Suprapubic skin (tissue), 4 donors: ENCODE data around the gene HIPK3. TPM values are rescaled to one million over a fixed set of nuclear protein-coding genes. Genes with fewer than 3 reads are reported as not detected.

ENCODE experiments used
- DNase-seq, 2 donors: peaks; one replicate each; pipeline ENCODE4 v3.0.0-alpha.2; 2019; ENCODE audit warnings: low spot score in 2 of 2
- H3K27ac ChIP-seq: fragments of 200-600 bp; sonication (generic); one replicate; pipeline ENCODE4 v1.5.1; 2019
- H3K27me3 ChIP-seq: fragments of 200-600 bp; sonication (generic); one replicate; pipeline ENCODE4 v1.5.1; 2019
- H3K36me3 ChIP-seq: fragments of 200-600 bp; sonication (generic); one replicate; pipeline ENCODE4 v1.5.1; 2019
- H3K4me1 ChIP-seq: fragments of 200-600 bp; sonication (generic); one replicate; pipeline ENCODE4 v1.5.1; 2019
- H3K4me3 ChIP-seq: fragments of 200-600 bp; sonication (generic); one replicate; pipeline ENCODE4 v1.5.1; 2019; ENCODE audit warnings: mild to moderate bottlenecking
- H3K9me3 ChIP-seq: fragments of 200-600 bp; sonication (generic); one replicate; pipeline ENCODE4 v1.5.1; 2019
- CTCF ChIP-seq, 2 donors: fragments of 200-600 bp in 1 of 2; fragments of 450-650 bp in 1 of 2; sonication (generic) in 1 of 2; IDR thresholded peaks; one replicate each; pipeline ENCODE4 v1.5.1; 2016 to 2019; ENCODE audit warnings: antibody characterized with exemption in 2 of 2, mild to moderate bottlenecking in 1 of 2, moderate library complexity in 1 of 2
- EP300 ChIP-seq: sonication (generic); formaldehyde crosslinking; IDR thresholded peaks from one replicate; pipeline ENCODE4 v1.6.1; 2017; ENCODE audit warnings: antibody characterized with exemption
- POLR2A ChIP-seq, 2 donors: fragments of 450-650 bp; IDR thresholded peaks; one replicate each; pipeline ENCODE4 v1.6.1; 2017; ENCODE audit warnings: antibody characterized with exemption in 2 of 2, mild to moderate bottlenecking in 2 of 2, moderate library complexity in 2 of 2
- POLR2AphosphoS5 ChIP-seq, 3 donors: sonication (generic); formaldehyde crosslinking; IDR thresholded peaks; one replicate each; pipeline ENCODE4 v1.6.1; 2017; ENCODE audit warnings: antibody characterized with exemption in 3 of 3
- WGBS: methylation state at CpG from one replicate; pipeline ENCODE4 v1.1.5; 2018; 5-methylcytosine and 5-hydroxymethylcytosine counted together
- total RNA-seq, 4 donors: library from RNA; depleted of rRNA; stranded (reverse); fragments of >200 nt; gene quantifications; one replicate each; pipeline ENCODE4 v1.1.0, GENCODE V29; 2016

Gene HIPK3
- total RNA-seq, 4 donors from 2014 or later = 76.4 to 110 (median 90.6) TPM

- DNase-seq = no peak
- Histone ChIP-seq H3K27ac (no peak overlapping the region), H3K9me3 (no peaks in the 10 kb centered on the region), H3K4me3 (no peak overlapping the region), H3K4me1 (no peaks in the 10 kb centered on the region), H3K36me3 (no peaks in the 10 kb centered on the region), H3K27me3 (no peaks in the 10 kb centered on the region)
- TF ChIP-seq POLR2A (IDR thresholded peaks at IDR 0.05) (no peak), POLR2AphosphoS5 (IDR thresholded peaks at IDR 0.05) (no peak), CTCF (IDR thresholded peaks at IDR 0.05) (no peak), EP300 (no peak)
- 58% methylated on average over 3 of the region's 3 CpGs for WGBS
Observed at GRCh38 chr11:33387581-33387980, 130.4 kb downstream of the HIPK3 start.

DNA sequence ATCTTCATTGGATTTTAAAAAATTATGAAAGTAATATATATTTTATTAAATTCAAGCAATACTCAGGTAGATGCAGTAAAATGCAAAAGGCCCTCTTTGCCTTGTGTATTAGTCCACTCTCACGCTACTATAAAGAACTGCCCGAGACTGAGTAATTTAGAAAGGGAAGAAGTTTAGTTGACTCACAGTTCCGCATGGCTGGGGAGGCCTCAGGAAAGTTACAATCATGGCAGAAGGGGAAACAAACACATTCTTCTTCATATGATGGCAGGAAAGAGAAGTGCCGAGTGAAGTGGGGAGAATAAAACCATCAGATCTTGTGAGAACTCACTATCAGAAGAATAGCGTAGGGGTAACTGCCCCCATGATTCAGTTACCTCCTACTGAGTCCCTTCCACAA is 130.8 kb downstream of the HIPK3 start:
- whole genome bisulfite sequencing = 94% methylated on average over 5 of the region's 5 CpGs
- H3K4me1 ChIP-seq = no peaks in the 10 kb centered on the region
- H3K27me3 ChIP-seq = no peaks in the 10 kb centered on the region
- no peak for TF ChIP-seq CTCF (IDR thresholded peaks at IDR 0.05)
- TF ChIP-seq EP300 = no peak
- no peak for TF ChIP-seq POLR2A (IDR thresholded peaks at IDR 0.05)
- no peak for TF ChIP-seq POLR2AphosphoS5 (IDR thresholded peaks at IDR 0.05)
- H3K36me3 ChIP-seq = no peaks in the 10 kb centered on the region
- H3K4me3 ChIP-seq = no peak overlapping the region
- no peak for DNase-seq
- H3K27ac ChIP-seq = no peak overlapping the region
- H3K9me3 ChIP-seq = no peaks in the 10 kb centered on the region

DNA sequence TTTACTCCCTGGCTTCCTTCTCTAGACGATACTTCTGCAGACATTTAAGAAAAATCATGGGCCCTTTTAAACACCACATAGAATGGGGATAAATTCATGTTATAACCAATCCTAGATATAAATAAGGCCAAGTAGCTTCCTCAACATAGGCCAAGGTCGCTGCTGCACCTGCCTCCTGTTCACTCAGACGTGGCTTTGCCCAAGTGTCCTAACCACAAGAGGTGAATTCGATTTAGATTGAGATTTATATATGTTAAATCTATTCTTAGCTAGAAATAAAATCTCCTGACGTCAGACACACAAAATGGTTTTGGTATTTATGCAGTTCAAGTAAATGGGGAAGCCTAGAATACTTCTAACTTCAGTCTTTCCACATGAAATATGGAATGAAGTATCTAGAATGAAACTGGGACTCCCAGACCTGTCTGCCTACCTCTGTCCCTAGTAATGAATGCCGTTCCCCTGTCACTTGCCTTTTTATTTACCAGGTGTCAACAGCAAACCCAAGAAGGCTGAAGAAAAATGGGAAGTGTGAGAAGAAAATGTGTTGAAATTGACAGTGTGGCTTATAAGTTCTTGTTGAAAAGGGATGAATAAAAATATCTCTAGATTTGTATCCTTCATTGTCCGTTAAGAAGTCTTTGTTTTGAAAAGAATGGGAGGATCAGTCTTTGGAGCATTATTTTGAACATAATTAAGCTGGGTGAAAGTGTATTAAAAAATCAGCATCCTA is 131.8 kb downstream of the HIPK3 start:
- no peak for TF ChIP-seq CTCF (IDR thresholded peaks at IDR 0.05)
- TF ChIP-seq POLR2AphosphoS5 (IDR thresholded peaks at IDR 0.05) = no peak
- TF ChIP-seq POLR2A (IDR thresholded peaks at IDR 0.05) = no peak
- TF ChIP-seq EP300 = no peak
- no peaks in the 10 kb centered on the region for H3K27me3 ChIP-seq
- H3K9me3 ChIP-seq = no peaks in the 10 kb centered on the region
- no peak for DNase-seq
- H3K4me1 ChIP-seq = no peaks in the 10 kb centered on the region
- 81% methylated on average over 7 of the region's 7 CpGs for WGBS
- no peaks in the 10 kb centered on the region for H3K36me3 ChIP-seq
- no peak overlapping the region for H3K27ac ChIP-seq
- no peak overlapping the region for H3K4me3 ChIP-seq

DNA sequence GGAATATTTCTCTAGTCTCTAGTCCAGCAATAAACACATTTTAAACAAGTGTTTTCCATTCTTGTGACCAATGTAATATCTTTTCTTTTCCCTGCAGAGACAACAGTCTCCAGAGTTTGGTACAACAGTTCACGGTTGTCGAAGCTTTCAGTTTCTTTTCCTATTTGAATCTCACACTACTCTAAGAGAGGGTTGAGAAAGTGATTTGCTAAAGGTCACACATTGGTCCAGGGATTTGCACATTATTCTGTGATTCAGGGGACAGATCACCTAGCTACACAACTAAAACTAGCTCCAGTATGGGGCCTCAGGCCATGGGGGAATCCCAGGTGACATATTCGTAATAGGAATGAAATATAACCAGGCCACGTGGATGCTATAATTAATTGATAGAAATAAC is 132.5 kb downstream of the HIPK3 start:
- Histone ChIP-seq H3K27ac (no peak overlapping the region), H3K9me3 (no peaks in the 10 kb centered on the region), H3K27me3 (no peaks in the 10 kb centered on the region), H3K36me3 (no peaks in the 10 kb centered on the region), H3K4me3 (no peak overlapping the region), H3K4me1 (no peaks in the 10 kb centered on the region)
- whole genome bisulfite sequencing = 75% methylated on average over 4 of the region's 4 CpGs
- no peak for DNase-seq
- TF ChIP-seq POLR2A (IDR thresholded peaks at IDR 0.05) (no peak), CTCF (IDR thresholded peaks at IDR 0.05) (no peak), POLR2AphosphoS5 (IDR thresholded peaks at IDR 0.05) (no peak), EP300 (no peak)

GRCh38 chr11:33390944-33391892 is 134.0 kb downstream of the HIPK3 start:
- TF ChIP-seq EP300 (no peak), POLR2AphosphoS5 (IDR thresholded peaks at IDR 0.05) (no peak), CTCF (IDR thresholded peaks at IDR 0.05) (no peak), POLR2A (IDR thresholded peaks at IDR 0.05) (no peak)
- no peak for DNase-seq
- Histone ChIP-seq H3K4me1 (no peaks in the 10 kb centered on the region), H3K36me3 (no peaks in the 10 kb centered on the region), H3K9me3 (no peaks in the 10 kb centered on the region), H3K27ac (no peak overlapping the region), H3K27me3 (no peaks in the 10 kb centered on the region), H3K4me3 (no peak overlapping the region)
- 87% methylated on average over 13 of the region's 13 CpGs for WGBS
